SU-DHL-6 (cell line): Measurements from ENCODE around the gene SDC1.

Source experiments
- CTCF ChIP-seq: fragments of 200-600 bp; sonication (generic); IDR thresholded peaks from one replicate; pipeline ENCODE4 v1.5.1; 2017; ENCODE audit warnings: antibody characterized with exemption, mild to moderate bottlenecking, low read length, moderate library complexity; ENCODE audit not compliant: insufficient read depth, poor library complexity, severe bottlenecking
- EZH2phosphoT487 ChIP-seq: fragments of 200-600 bp; sonication (generic), shearing (Covaris generic); conservative IDR thresholded peaks from 2 replicates; pipeline ENCODE4 v1.6.1; 2018; ENCODE audit warnings: mild to moderate bottlenecking, antibody characterized with exemption, low read length, moderate library complexity, mixed read lengths

GRCh38 chr2:20164734-20165478, 60.0 kb downstream of the SDC1 start:
- TF ChIP-seq CTCF: no peak
- TF ChIP-seq EZH2phosphoT487: no peak
